NCI-H146 (cell line): Measurements from ENCODE around the gene UROD.
"Not testable (repeated sequence)": the region's sequence is repeated elsewhere in the genome, so short reads cannot be mapped to it uniquely, and the experiment has no call there.

Source experiments
- DNase-seq: peaks from one replicate; lab custom pipeline; 2025; lab: John Stamatoyannopoulos, UW

Gene UROD

DNA sequence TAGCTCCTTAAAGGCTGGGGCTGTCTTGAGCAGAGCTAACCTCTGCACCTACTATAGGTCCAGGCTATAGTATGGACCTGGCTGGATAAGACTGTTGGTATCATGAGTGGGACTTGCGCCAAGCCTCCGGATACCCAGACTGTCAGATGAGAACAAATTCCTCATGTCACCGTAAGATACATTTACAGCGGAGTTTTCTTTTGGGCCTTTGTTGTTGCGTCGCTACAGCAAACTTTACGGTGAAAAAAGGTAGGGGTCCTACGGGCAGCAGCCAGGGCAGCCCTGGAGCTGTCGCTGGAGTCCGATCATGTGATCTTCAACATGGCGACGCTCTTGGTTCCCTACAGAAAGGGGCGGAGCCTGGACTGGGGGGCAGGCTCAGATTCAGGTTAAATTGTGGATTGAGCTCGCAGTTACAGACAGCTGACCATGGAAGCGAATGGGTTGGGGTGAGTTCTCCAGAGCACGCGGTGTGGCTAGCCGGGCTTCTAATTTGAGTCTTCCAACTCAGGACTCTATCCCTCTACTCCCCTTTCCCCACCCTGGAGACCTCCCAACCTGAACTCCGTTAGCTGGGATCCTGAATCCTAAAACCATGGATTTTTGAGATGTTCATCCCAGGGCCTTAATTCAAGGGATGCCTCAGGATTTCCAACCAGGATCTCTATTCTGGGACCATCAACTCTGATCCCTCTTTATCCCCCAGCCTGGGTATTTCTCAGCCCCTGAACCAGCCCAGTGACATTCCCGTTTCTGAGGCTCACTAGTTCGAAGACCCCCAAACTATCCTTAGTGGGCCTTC is at the start of gene UROD:
Gene UROD (plus strand): TSS at position 418 of the 802 bp plus-strand sequence. CDS start 12 bp downstream, at position 430.
- peak; percentile 92 for DNase-seq

DNA sequence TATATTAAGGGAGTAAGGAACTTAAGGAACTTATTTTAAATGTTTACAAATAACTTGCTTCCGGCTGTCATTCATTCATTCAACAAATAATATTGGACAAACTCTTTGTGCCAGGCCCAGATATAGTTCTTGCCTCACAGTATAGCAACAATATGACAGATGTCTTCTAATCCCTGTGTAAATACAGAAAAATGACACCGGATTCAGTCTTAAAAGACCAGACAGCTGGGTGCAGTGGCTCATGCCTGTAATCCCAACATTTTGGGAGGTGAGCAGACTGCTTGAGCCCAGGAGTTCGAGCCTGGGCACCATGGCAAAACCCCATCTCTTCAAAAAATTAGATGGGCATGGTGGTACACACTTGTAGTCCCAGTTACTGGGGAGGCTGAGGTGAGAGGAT is 49.3 kb upstream of the UROD start:
- DNase-seq = peak; percentile 51

DNA sequence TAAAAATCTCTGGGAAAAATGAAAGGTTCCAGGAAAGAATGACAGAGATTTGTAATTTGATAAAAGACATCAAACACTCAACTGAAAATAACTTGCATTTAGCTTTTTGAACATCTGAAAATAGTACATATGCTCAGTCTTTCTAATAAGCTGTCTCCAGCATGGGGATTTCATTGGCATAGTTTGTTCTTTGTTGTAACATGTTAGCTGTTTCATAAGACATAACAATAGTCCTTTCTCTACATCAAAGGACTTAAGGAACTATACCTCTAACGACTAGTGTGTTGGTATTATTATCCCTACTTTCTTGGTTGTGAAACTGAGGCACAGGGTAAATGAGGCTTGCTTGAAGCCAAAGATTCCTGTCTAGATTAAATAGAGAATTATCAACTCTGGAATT is 47.7 kb upstream of the UROD start:
- DNase-seq = no peak

DNA sequence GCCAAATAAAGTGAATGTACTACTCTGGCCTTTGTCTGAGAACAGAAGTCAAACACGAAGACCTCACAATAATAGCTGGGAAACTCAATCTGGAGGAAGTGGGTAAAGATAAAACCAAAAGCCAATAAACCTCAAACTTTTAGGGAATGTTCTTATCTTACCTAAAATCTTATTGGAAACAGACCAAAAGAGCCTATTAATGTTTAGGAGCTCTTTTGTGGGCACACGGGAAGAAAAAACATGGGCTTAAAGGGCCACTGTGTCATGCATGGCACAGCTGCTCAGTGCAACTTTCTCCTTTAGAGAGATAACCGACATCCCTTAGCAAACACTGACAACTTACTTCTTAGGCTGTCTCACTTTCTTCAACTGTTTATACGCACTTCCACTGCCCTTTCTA is 41.7 kb upstream of the UROD start:
- no peak for DNase-seq

DNA sequence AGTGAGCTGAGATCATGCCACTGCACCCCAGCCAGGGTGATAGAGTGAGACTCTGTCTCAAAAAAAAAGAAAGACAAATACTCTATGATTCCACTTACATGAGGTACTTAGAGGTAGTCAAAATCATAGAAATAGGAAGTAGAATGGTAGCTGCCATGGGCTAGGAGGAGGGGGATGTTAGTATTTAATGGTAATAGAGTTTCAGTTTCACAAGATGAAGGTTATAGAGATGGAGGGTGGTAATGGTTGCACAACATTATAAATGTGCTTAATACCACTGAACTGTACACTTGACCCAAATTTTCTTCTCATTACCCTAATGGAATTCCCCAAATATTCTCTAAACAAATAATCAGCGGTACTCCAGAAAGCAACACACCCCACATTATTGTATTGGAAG is 38.4 kb upstream of the UROD start:
- no peak for DNase-seq

DNA sequence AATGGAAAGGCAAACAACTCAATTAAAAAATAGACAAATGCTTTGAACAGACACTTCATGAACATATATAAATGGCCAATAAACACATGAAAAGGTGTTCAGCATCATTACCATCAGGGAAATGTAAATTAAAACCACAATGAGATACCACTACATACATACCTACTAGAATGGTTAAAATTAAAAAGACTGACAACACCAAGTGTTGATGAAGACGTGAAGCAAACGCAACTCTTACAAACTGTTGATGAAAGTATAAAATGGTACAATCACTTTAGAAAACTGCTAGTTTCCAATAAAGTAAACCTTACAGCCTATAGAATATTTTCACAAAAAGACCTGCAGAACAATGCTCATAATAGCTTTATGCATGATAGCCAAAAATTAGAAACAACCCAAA is 35.8 kb upstream of the UROD start:
- DNase-seq = no peak

DNA sequence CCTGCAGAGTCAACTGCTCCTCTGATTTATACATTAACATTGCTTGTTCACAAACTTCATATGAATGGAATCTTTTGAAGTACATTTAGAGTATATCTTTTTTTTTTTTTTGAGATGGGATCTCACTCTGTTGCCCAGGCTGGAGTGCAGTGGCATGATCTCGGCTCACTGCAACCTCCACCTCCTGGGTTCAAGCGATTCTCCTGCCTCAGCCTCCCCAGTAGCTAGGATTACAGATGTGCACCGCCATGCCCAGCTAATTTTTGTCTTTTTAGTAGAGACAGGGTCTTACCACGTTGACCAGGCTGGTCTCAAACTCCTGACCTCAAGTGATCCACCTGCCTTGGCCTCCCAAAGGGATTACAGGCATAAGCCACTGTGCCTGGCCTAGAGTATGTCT is 34.7 kb upstream of the UROD start:
- not testable (repeated sequence) for DNase-seq

DNA sequence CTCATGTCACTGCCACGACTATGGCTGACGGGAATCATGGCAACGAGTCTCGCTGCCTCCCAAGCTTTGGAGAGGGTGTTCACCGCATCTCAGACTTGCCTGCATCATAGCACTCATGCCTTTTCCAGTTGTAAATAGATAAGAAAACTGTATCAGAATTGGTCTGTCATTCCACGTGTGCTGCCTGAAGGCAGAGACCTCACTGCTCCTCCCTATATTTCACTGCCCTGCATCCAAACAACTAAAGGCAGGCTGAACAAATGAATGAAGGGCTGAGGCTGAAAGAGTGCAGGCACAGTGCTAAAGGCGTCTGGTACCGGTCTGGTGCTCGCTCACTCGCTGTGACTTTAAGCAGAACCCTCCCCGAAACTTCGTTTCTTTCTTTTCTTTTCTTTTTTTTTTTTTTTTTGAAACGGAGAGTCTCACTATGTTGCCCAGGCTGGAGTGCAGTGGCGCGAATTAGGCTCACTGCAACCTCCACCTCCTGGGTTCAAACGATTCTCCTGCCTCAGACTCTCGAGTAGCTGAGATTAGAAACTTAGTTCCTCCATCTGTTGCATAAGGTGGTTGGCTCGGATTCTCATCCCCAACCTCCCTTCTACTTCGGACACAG is 26.2 kb upstream of the UROD start:
- no peak for DNase-seq

DNA sequence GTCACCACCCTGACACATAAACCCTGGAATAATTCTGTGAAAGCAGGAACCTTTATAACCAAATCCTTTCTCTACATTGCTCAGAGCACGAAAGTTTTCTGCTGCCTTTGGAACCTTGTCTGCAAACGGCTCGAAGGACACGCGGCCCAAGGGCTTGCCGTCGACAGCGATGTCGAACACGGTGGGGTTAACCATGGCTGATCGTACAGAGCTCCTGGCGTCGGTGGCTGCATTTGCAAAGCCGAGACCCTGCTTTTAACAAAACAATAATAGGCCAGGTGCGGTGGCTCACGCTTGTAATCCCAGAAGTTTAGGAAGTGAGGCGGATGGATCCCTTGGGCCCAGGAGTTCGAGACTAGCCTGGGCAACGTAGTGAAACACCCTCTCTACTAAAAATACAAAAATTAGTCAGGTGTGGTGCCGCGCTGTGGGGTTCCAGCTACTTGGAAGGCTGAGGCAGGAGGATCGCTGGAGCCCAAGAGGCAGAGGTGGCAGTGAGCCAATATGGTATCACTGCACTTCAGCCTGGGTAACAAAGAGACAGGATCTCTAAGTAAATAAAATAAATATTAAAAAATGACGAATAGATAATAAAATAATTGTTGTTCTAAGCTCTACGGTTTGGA is 23.4 kb upstream of the UROD start:
- DNase-seq = no peak

DNA sequence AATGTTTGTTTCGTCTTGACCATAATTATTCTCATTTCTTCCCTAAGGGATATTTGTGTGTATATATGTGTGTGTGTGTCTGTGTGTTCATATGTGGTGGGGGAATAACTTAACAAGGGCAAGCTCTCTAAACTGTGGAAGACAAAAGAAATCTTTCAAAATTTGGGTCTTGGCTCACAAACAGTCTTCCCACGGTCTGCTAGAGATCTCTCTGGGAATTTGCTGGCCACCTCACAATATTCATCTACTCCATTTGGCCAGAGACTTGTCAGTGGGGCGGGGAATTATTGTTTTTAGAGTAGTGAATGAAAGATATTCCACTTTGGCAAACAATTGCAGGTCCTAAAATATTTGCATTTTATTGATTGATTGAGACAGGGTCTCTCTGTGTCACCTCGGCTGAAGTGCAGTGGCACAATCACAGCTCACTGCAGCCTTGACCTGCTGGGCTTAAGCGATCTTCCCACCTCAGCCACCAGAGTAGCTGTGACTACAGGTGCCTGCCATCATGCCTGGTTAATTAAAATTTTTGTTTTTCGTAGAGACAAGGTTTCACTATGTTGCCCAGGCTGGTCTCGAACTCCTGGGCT is 17.6 kb upstream of the UROD start:
- no peak for DNase-seq

DNA sequence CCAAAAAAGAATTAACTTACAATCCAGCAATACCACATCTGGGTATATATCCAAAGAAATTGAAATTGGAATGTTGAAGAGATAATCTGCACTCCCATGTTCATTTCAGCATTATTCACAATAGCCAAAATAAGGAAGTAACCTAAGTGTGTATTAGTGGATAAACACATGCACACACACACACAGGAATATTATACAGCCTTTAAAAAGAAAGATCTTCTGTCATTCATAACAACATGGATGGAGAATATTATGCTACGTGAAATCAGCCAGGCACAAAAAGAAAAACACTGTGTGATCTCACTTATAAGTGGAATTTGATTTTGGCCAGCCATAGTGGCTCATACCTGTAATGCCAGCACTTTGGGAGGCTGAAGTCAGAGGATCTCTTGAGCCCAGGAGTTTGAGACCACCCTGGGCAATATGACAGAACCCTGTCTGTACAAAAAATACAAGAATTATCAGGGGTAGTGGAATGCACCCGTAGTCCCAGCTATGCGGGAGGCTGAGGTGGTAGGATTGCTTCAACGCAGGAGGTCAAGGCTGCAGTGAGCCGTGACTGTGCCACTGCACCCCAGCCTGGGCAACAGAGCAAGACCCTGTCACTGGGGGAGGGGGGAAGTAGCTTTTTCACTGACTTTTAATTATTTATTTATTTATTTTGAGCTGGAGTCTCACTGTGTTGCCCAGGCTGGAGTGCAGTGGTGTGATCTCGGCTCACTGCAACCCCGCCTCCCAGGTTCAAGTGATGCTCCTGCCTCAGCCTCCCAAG is 16.4 kb upstream of the UROD start:
- no peak for DNase-seq

DNA sequence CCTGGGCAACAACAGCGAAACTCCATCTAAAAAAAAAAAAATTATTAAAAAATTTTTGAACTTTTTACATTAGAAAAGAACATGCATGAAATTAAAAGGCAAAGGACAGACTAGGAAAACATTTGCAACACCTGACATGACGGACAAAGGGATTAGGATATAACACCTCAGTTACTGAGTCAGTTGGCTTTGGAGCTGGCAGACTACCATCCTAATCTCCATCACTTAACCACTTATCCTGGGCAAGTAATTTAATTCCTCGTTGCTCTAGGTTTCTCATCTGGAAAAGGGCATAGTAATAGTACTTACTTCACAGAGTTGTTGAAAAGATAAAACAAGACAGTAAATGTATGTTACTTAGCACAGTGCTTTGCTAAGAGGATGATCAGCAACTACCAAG is 12.8 kb upstream of the UROD start:
- DNase-seq = no peak

DNA sequence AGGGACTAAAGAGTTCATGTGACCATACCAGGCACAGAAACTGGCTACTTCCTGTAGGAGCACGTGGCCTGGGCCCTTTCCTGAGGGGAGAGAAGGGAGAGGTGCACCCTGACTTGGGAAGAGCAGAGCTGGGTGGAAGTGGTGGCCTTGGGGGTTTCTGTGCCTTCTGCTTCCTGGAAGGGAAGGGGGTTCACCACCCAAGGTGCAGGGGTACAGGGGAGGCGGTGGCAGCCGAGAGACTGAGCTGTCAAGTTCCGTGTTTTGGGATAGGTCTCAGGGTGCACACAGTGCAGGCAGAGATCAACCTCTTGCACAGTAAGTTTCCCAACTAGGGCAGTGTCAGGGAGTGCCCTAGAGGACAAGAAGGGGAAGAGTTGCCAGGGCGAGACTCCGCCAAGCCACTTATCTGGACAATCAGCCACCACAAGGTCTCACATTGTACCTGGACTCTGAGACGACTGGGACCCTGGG is 11.0 kb upstream of the UROD start:
- DNase-seq = no peak

DNA sequence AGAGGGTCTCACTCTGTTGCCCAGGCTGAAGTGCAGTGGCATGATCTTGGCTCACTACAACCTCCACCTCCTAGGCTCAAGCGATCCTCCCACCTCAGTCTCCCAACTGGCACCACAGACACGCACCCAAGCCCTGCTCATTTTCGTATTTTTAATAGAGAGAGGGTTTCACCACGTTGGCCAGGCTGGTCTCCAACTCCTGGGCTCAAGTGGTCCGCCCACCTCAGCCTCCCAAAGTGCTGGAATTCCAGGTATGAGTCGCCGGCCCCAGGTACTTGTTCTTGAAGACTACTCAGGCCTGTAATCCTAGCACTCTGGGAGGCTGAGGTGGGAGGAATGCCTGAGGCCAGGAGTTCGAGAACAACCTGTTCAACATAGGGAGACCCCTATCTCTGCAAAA is 10.5 kb upstream of the UROD start:
- DNase-seq = not testable (repeated sequence)

DNA sequence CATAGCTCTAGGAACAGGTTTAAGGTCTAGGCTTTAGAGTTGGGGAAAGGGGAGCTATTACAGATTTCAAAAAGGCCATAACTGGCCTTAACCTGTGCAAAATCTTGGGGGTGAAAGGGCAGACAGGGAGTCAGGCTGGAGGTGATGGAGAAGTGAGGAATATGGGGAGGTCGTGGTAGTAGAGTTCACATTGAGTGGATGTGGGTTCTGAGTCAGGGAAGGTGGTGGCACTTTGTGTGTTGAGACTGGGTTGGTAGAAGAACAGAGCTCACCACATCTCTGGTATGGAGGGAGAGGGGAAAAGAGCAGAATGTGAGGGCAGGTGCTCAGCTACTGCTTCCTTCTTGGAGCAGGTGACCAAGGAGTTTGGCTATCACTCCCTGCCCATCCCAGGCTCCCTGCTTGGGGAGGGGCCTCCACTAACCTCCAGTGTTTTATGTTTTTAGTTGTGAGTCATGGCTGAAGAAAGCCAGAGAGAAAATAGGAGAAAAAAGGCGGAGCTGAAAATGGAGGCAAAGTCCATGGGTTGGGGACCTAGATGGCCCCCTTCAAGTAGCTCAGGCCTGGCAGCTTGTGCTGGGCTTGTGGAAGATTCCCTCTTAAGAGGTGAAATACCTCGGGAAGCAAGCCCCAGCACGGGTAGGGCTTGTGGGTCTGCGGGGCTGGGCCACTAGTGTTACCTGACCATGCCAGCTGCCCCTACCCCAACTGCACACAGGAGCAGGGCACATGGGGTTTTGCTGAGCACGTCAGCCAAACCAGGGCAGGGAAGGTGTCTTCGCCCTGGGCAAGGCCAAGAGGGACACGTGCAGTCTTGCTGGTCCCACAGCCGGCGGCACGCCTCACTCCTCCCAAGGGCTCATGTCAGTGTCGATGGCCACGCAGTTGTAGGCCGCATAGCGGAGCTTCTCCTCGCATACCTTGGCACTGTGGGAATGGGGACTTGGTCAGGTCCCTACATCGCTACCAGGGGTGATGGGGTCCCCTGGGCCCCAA is 9.1 kb upstream of the UROD start:
- DNase-seq = no peak

DNA sequence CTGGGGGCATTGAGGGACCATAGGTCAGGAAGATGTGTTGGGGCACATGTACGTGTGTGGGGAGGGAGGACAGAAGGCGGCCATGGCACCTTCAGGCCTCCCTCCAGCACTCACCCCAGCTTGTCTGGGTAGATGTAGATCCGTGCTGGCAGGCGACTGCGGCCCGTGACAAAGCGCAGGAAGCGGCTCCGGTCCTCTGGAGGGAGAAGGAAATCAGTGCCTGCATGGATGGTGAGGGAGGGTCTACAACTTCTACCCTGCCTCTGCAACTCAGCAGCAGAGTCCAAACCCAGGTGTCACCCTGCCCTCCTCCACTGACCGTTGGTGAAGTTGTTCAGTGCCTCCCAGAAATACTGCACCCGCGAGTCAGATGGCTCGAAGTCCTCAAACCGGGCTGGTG is 8.3 kb upstream of the UROD start:
- DNase-seq = no peak

DNA sequence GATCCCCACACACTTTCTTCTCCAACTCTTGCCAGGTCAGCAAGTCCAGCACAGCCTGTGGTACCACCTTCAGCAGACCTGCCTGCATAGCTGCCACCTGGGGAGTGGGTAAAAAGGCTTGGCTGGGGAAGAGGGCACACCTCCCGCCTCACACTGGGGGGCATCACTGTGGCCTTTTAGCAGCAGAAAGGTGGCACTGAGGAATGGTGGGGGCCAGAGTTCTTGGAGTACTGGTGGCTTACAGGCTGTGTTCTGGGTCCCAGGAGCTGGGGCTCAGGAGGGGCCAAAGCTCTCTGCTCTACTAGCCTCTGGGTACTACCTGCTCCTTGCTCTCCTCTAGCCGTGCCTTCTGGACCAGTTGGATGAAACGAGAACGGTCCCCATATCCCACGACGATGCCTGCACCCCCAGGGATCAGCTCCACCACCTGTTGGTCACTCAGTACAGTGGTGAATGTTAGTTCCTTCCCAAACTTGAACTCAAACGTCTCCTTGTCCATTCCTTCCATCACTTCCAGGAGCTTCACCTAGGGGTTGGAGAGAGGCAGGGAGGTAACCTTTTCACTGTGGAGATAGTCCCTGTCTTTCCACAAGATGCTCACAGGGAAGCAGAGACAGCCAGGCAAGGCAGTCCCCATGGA is 7.7 kb upstream of the UROD start:
- DNase-seq = no peak

DNA sequence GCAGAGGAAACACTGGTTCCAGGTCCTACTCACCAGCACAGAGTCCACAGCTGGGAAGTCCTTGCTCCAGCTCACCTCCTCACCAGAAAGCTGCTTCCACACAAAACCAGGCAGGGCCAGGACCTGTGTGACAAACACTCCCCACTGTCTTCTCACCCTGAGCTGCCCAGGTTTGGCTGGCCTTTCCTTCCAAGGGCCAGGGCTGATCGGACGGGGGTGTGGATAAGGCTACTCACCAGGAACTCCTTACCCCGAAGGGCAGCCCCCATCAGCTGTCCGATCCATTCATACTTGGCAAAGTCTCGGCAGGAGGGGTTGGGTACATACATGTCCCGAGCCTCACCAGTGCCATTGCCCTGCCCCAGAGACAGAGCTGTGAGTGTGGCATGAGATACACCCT is 6.3 kb upstream of the UROD start:
- no peak for DNase-seq

DNA sequence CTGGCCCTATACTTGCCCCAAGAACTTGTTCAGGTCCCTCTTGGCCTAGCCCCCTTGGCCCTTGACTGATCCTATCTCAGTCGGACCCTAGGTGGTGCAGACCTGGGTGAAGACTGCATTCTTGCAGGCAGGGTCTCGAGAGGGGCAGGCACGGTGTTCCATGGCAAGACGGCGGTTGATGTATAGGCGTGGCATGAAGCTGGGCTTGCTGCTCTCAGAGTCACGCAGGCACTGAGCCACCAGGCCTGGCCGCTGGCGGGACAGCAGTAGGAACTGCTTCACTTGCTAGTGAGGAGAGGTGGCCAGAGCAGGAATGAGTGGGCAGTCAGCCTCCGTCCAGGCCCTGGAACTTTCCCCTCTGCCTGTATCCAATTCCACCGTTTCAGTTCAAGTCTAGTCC is 4.7 kb upstream of the UROD start:
- DNase-seq = no peak

DNA sequence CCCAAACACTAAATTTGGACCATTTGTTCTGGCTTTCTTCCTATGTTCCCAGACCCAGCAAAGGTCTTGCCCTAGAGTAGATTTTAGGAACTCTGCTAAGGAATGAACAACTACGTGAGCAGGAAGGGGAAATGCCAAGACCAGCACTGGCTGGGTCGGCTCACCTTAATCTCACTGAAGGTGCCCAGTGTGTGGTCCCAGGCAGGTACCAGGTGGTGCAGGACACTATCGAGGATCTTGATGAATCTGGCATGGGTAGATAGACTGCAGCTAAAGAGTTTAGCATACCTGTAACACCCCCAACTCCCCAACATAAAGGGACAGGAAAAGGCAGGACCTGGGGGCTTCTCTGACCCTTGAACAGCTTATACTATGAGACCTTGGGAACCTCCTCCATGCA is 4.0 kb upstream of the UROD start:
- no peak for DNase-seq
